NB4 (cell line): ENCODE measurements around the gene CASZ1.

Experiments
- CTCF ChIP-seq: IDR thresholded peaks from one replicate; pipeline ENCODE4 v1.5.1; 2012; ENCODE audit warnings: low read depth, low read length
- MAX ChIP-seq: IDR thresholded peaks from 2 replicates; pipeline ENCODE4 v1.6.1; 2011; ENCODE audit warnings: low read depth, low read length
- MYC ChIP-seq: IDR thresholded peaks from 2 replicates; pipeline ENCODE4 v1.6.1; 2011; ENCODE audit warnings: low read depth, low read length
- POLR2A ChIP-seq: IDR thresholded peaks from 2 replicates; pipeline ENCODE4 v1.6.1; 2011; ENCODE audit warnings: mild to moderate bottlenecking; ENCODE audit not compliant: insufficient read length; ENCODE audit errors: extremely low read depth

- TF ChIP-seq CTCF (no peak), POLR2A (no peak), MYC (no peak), MAX (no peak)
Measured at GRCh38 chr1:10671090-10671489, 125.4 kb downstream of the CASZ1 start.
